Endothelial cell of umbilical vein (primary cell): ENCODE data around the gene SRRM3. TPM values are rescaled to one million over a fixed set of nuclear protein-coding genes. Genes with fewer than 3 reads are reported as not detected.
"Not testable (repeated sequence)": the region's sequence is repeated elsewhere in the genome, so short reads cannot be mapped to it uniquely, and the experiment has no call there.

Experiments
- BruUV-seq: library from RNA; stranded (reverse); fragments of 400-500 nt; replicated peaks from 2 replicates; lab custom pipeline; 2021; lab: Mats Ljungman, UMichigan
- CTCF ChIA-PET: fragments of 300-600, 350-600 bp; sonication (Branson Sonifier 250); formaldehyde crosslinking; loops from one replicate; lab custom pipeline; 2021; ENCODE audit warnings: antibody characterized with exemption, inconsistent platforms; lab: Charles Lee
- POLR2A ChIA-PET: fragments of 300-600, 350-600 bp; sonication (Branson Sonifier 250); formaldehyde crosslinking; loops from one replicate; lab custom pipeline; 2021; ENCODE audit warnings: antibody characterized with exemption, inconsistent platforms; lab: Charles Lee
- DNase-seq: peaks from one replicate; pipeline ENCODE4 v3.0.0-alpha.2; 2011; ENCODE audit warnings: low read depth, low spot score
- FAIRE-seq: peaks from 2 replicates; lab custom pipeline; 2011; peaks lifted over from hg19 to GRCh38; lab: Jason Lieb, UNC
- H2AFZ ChIP-seq: 2 replicates; pipeline ENCODE4 v1.6.0; 2012; ENCODE audit warnings: low read depth, low read length, control low read depth, inconsistent platforms
- H3K27ac ChIP-seq: 2 replicates; pipeline ENCODE4 v1.5.1; 2011; ENCODE audit warnings: low read depth, mild to moderate bottlenecking, control low read depth, low read length, moderate library complexity; ENCODE audit not compliant: insufficient read depth
- H3K27me3 ChIP-seq, 2 experiments: 2 replicates each; pipeline versions ENCODE4 v1.6.0 to v1.6.1; 2011; ENCODE audit warnings: low read length in 2 of 2, mixed read lengths in 1 of 2; ENCODE audit not compliant: control insufficient read depth in 2 of 2, insufficient read depth in 2 of 2
- H3K36me3 ChIP-seq, 2 experiments: 2 replicates in 1 of 2; 3 replicates in 1 of 2; pipeline ENCODE4 v1.5.1; 2011; ENCODE audit warnings: low read length in 2 of 2, mild to moderate bottlenecking in 1 of 2, moderate library complexity in 1 of 2; ENCODE audit not compliant: control insufficient read depth in 2 of 2, insufficient read depth in 2 of 2; ENCODE audit errors: extremely low read depth in 1 of 2
- H3K4me1 ChIP-seq: 3 replicates; pipeline ENCODE4 v1.5.1; 2011; ENCODE audit warnings: mild to moderate bottlenecking, low read length; ENCODE audit not compliant: control insufficient read depth, insufficient read depth; ENCODE audit errors: extremely low read depth
- H3K4me2 ChIP-seq: 2 replicates; pipeline ENCODE4 v1.6.1; 2011; ENCODE audit warnings: low read length, control low read depth, mixed read lengths; ENCODE audit not compliant: insufficient read depth
- H3K4me3 ChIP-seq, 3 experiments: fragments of 200-600 bp in 1 of 3; sonication (generic), shearing (Covaris generic) in 1 of 3; replicated peaks in 1 of 3; 2 replicates each; pipeline ENCODE4 v1.5.1; 2011 to 2016; ENCODE audit warnings: control low read depth in 3 of 3, low read length in 3 of 3, mild to moderate bottlenecking in 2 of 3, inconsistent platforms in 1 of 3, low read depth in 1 of 3, moderate library complexity in 1 of 3; ENCODE audit not compliant: insufficient read depth in 1 of 3
- H3K79me2 ChIP-seq: 2 replicates; pipeline ENCODE4 v1.6.0; 2012; ENCODE audit warnings: low read length, inconsistent platforms; ENCODE audit not compliant: control insufficient read depth, insufficient read depth
- H3K9ac ChIP-seq: replicated peaks from 2 replicates; pipeline ENCODE3; 2011; ENCODE audit warnings: low read length, control low read depth; ENCODE audit not compliant: insufficient read depth; ENCODE audit errors: extremely low read depth
- H3K9me1 ChIP-seq: replicated peaks from 3 replicates; pipeline ENCODE4 v1.6.0; 2011; ENCODE audit warnings: mild to moderate bottlenecking, low read length; ENCODE audit not compliant: control insufficient read depth, insufficient read depth; ENCODE audit errors: extremely low read depth
- H3K9me3 ChIP-seq: replicated peaks from 2 replicates; pipeline ENCODE4 v1.5.1; 2012; ENCODE audit warnings: low read length, inconsistent platforms; ENCODE audit not compliant: control insufficient read depth, insufficient read depth
- H4K20me1 ChIP-seq: replicated peaks from 2 replicates; pipeline ENCODE3; 2011; ENCODE audit warnings: mild to moderate bottlenecking, low read length; ENCODE audit not compliant: control insufficient read depth, insufficient read depth; ENCODE audit errors: extremely low read depth
- CTCF ChIP-seq, 2 donors: IDR thresholded peaks; 1 replicate in 1 of 2; 2 replicates in 1 of 2; pipeline ENCODE4 v1.5.1; 2011; ENCODE audit warnings: low read length in 2 of 2, mild to moderate bottlenecking in 2 of 2, moderate library complexity in 2 of 2, control low read depth in 1 of 2, inconsistent platforms in 1 of 2, low read depth in 1 of 2; ENCODE audit not compliant: insufficient read depth in 1 of 2; ENCODE audit errors: extremely low read depth in 1 of 2
- EZH2 ChIP-seq: IDR thresholded peaks from 2 replicates; pipeline ENCODE4 v1.6.1; 2012; ENCODE audit warnings: borderline replicate concordance, low read depth, mild to moderate bottlenecking, moderate library complexity, low read length, inconsistent platforms; ENCODE audit not compliant: severe bottlenecking
- FOS ChIP-seq: IDR thresholded peaks from 2 replicates; pipeline ENCODE4 v1.6.1; 2011; ENCODE audit warnings: mild to moderate bottlenecking, low read length, moderate library complexity, borderline replicate concordance; ENCODE audit not compliant: insufficient read depth
- GATA2 ChIP-seq: IDR thresholded peaks from 2 replicates; pipeline ENCODE4 v1.7.0; 2011; ENCODE audit warnings: low read depth, mild to moderate bottlenecking, moderate library complexity, mixed read lengths, low read length; ENCODE audit not compliant: insufficient read length, insufficient read depth
- JUN ChIP-seq: IDR thresholded peaks from 2 replicates; pipeline ENCODE4 v1.6.1; 2011; ENCODE audit warnings: borderline replicate concordance, low read depth; ENCODE audit not compliant: insufficient read length, insufficient read depth
- MAX ChIP-seq: IDR thresholded peaks from 2 replicates; pipeline ENCODE4 v1.6.1; 2011; ENCODE audit not compliant: insufficient read depth, insufficient read length
- MYC ChIP-seq: IDR thresholded peaks from one replicate; pipeline ENCODE4 v1.6.1; 2011; ENCODE audit warnings: mild to moderate bottlenecking, low read depth, low read length
- POLR2A ChIP-seq: IDR thresholded peaks from 2 replicates; pipeline ENCODE4 v1.6.1; 2012; ENCODE audit warnings: low read depth, mild to moderate bottlenecking, control low read depth, low read length
- POLR2AphosphoS5 ChIP-seq: IDR thresholded peaks from 2 replicates; pipeline ENCODE4 v1.6.1; 2012; ENCODE audit warnings: low read depth, mild to moderate bottlenecking, control low read depth, low read length, moderate library complexity; ENCODE audit not compliant: insufficient read depth
- dilution Hi-C: fragments of 300-500 bp; cut with MboI; formaldehyde crosslinking; loops from one replicate; pipeline ENCODE4 v1.15.0; 2019; ENCODE audit warnings: low sequenced_read_pairs; ENCODE audit not compliant: extremely low pct_ligation_motif_present
- intact Hi-C: fragments of 100-400 bp; cut with micrococcal nuclease; formaldehyde crosslinking; loops from one replicate; pipeline ENCODE4 v1.10.0; 2022
- polyA plus RNA-seq, 4 experiments: library from polyadenylated mRNA; depleted of rRNA in 3 of 4; stranded (reverse) in 3 of 4; unstranded in 1 of 4; fragments of >200 nt; gene quantifications; 2 replicates each; pipeline versions ENCODE4 v1.2.1 to v1.2.3, GENCODE V29; 2011 to 2012; ENCODE audit warnings: missing spikeins in 1 of 4
- total RNA-seq: library from RNA; stranded (reverse); gene quantifications from 2 replicates; pipeline ENCODE4 v1.2.3, GENCODE V29; 2021

SRRM3 gene
- total and polyA plus RNA-seq, 2 donors (not counting 3 experiments of a cell fraction or from before 2014, with no cell fraction given): 4.4 to 5.4 TPM

- BruUV-seq: no TSS peak
- intact Hi-C loops (no loop called here), dilution Hi-C loops (no loop called here)
- FAIRE-seq (no peak), DNase-seq (no peak)
- Histone ChIP-seq H2AFZ (no peak overlapping the region), H3K4me3 (no peak overlapping the region), H3K9ac (no peak overlapping the region), H3K27me3 (peaks cover 2 to 15% of the 10 kb centered on the region in 2 experiments), H3K36me3 (no peaks in the 10 kb centered on the region), H4K20me1 (no peaks in the 10 kb centered on the region), H3K4me2 (no peak overlapping the region), H3K79me2 (no peaks in the 10 kb centered on the region), H3K4me1 (no peaks in the 10 kb centered on the region), H3K9me1 (no peaks in the 10 kb centered on the region), H3K27ac (no peak overlapping the region), H3K9me3 (no peaks in the 10 kb centered on the region)
- no peak for TF ChIP-seq GATA2
- TF ChIP-seq MAX: no peak
- no peak for TF ChIP-seq JUN
- no peak for TF ChIP-seq EZH2
- no peak for TF ChIP-seq FOS
- no peak for TF ChIP-seq CTCF (IDR thresholded peaks at IDR 0.05; ENCODE audit: extremely low read depth in 1 of 2, insufficient read depth in 1 of 2, low read depth in 1 of 2, low read length in 2 of 2)
- no peak for TF ChIP-seq MYC
- TF ChIP-seq POLR2AphosphoS5: no peak
- TF ChIP-seq POLR2A: no peak
- ChIA-PET CTCF (no interaction called here), POLR2A (interaction anchor here (0.6 kb wide), 1 partner anchor 265 kb away, joined by 4 read pairs; no protein-coding TSS in a partner anchor)
Measured at GRCh38 chr7:76151932-76152331, 49.8 kb upstream of the SRRM3 start.

- H2AFZ ChIP-seq, POLR2A ChIA-PET, H3K4me2 ChIP-seq, BruUV-seq, H4K20me1 ChIP-seq, H3K9ac ChIP-seq, FAIRE-seq, H3K79me2 ChIP-seq, H3K9me1 ChIP-seq, H3K27ac ChIP-seq, intact Hi-C loops, H3K4me1 ChIP-seq, DNase-seq, H3K9me3 ChIP-seq, H3K36me3 ChIP-seq, H3K4me3 ChIP-seq, dilution Hi-C loops: not testable (repeated sequence)
- CTCF ChIA-PET: interaction anchor here (0.6 kb wide), 1 partner anchor 106 kb away, joined by 4 read pairs; no protein-coding TSS in a partner anchor
- peaks cover 2 to 15% of the 10 kb centered on the region in 2 experiments for H3K27me3 ChIP-seq
Measured at GRCh38 chr7:76153571-76154230, 48.0 kb upstream of the SRRM3 start.
